Measurements from ENCODE around the gene FAM83G. TPM values are rescaled to one million over a fixed set of nuclear protein-coding genes. Genes with fewer than 3 reads are reported as not detected.
A peak's percentile ranks its signal among the peaks of the same experiment; 100 is the strongest.

Gene FAM83G
- total and polyA plus RNA-seq, 8 donors = 8.2 to 41.1 (median 14.2) TPM

DNA sequence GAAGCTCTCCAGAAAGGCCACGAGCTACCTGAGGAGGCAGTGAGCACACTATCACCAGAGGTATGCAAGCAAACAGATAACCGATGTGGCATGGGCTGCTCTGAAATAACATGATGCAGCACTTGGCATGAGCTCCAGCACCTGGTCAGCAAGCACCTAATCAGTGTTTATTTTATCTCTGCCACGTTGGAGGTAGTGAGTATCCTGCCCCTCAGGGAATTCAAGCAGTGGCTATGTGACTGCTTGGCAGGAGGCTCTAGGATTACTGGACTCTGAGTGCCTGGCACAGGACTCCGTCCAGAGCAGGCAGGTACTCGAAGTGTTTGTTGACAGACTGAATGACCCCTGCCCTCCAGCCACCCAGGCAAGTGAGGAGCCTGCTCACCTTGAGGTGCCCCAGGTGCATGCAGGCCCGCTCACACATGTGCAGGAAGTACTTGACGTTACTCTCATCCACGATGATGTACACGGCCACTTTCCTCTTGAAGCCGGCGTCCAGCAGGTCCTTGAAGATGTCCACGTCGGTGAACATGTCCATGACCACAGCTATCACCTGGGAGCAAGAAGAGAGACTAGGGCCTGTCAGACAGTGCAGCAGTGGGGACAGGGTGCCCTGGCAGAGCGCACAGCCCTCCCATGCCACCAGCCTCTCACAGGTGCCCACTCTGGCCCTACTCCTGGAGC is 16.6 kb downstream of the FAM83G start:
- no peak overlapping the region for H3K4me3 ChIP-seq
- peaks cover 0 to 29% (median 19%) of the 10 kb centered on the region in 4 donors for H3K36me3 ChIP-seq
- DNase-seq = peak in 1 of 2 donors; percentile 86
- intact Hi-C loops (cut with DNase I; ENCODE audit: low total_unique reads) = no loop called here
- H3K27me3 ChIP-seq = no peaks in the 10 kb centered on the region
- H3K9me3 ChIP-seq = no peaks in the 10 kb centered on the region
- WGBS, 5 donors = 33 to 68% (median 53%) methylated on average over 11 to 14 of the region's 14 CpGs
- TF ChIP-seq POLR2A (IDR thresholded peaks at IDR 0.05) (no peak), POLR2AphosphoS5 (IDR thresholded peaks at IDR 0.05) (peak in 2 of 3 donors; percentile 47 to 52), EP300 (IDR thresholded peaks at IDR 0.05) (no peak)
- H3K4me1 ChIP-seq = peaks cover 25 to 74% (median 43%) of the 10 kb centered on the region in 4 donors
- H3K27ac ChIP-seq = peak overlapping the region; percentile 67 to 80 (median 74)

- H3K4me1 ChIP-seq = peaks cover 30 to 74% (median 44%) of the 10 kb centered on the region in 4 donors
- 84 to 93% (median 89%) methylated on average over 9 of the region's 9 CpGs for WGBS, 5 donors
- no peaks in the 10 kb centered on the region for H3K9me3 ChIP-seq
- intact Hi-C loops (cut with DNase I; ENCODE audit: low total_unique reads) = no loop called here
- H3K4me3 ChIP-seq = no peak overlapping the region
- H3K36me3 ChIP-seq = peaks cover 0 to 29% (median 19%) of the 10 kb centered on the region in 4 donors
- no peak for DNase-seq
- no peaks in the 10 kb centered on the region for H3K27me3 ChIP-seq
- H3K27ac ChIP-seq = peak overlapping the region; percentile 18 to 80 (median 74)
- TF ChIP-seq, protein P1, sequence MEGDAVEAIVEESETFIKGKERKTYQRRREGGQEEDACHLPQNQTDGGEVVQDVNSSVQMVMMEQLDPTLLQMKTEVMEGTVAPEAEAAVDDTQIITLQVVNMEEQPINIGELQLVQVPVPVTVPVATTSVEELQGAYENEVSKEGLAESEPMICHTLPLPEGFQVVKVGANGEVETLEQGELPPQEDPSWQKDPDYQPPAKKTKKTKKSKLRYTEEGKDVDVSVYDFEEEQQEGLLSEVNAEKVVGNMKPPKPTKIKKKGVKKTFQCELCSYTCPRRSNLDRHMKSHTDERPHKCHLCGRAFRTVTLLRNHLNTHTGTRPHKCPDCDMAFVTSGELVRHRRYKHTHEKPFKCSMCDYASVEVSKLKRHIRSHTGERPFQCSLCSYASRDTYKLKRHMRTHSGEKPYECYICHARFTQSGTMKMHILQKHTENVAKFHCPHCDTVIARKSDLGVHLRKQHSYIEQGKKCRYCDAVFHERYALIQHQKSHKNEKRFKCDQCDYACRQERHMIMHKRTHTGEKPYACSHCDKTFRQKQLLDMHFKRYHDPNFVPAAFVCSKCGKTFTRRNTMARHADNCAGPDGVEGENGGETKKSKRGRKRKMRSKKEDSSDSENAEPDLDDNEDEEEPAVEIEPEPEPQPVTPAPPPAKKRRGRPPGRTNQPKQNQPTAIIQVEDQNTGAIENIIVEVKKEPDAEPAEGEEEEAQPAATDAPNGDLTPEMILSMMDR (IDR thresholded peaks at IDR 0.05) = no peak
- TF ChIP-seq POLR2AphosphoS5 (IDR thresholded peaks at IDR 0.05) (no peak), EP300 (IDR thresholded peaks at IDR 0.05) (no peak), POLR2A (IDR thresholded peaks at IDR 0.05) (no peak)
Observed at GRCh38 chr17:18987230-18987610, 17.3 kb downstream of the FAM83G start.

GRCh38 chr17:18986541-18987229 is 17.9 kb downstream of the FAM83G start:
- Histone ChIP-seq H3K36me3 (peaks cover 0 to 29% (median 19%) of the 10 kb centered on the region in 4 donors), H3K9me3 (no peaks in the 10 kb centered on the region), H3K27ac (peak overlapping the region in 4 of 5 donors; percentile 5 to 79 (median 70)), H3K4me1 (peaks cover 35 to 73% (median 48%) of the 10 kb centered on the region in 4 donors), H3K27me3 (no peaks in the 10 kb centered on the region), H3K4me3 (no peak overlapping the region)
- 88 to 94% (median 91%) methylated on average over 12 to 21 of the region's 21 CpGs for WGBS, 5 donors
- intact Hi-C loops (cut with DNase I; ENCODE audit: low total_unique reads) = no loop called here
- TF ChIP-seq POLR2AphosphoS5 (IDR thresholded peaks at IDR 0.05) = no peak
- no peak for TF ChIP-seq POLR2A (IDR thresholded peaks at IDR 0.05)
- TF ChIP-seq, protein P1 (IDR thresholded peaks at IDR 0.05) = no peak
- no peak for TF ChIP-seq EP300 (IDR thresholded peaks at IDR 0.05)
- no peak for DNase-seq

- intact Hi-C loops (cut with DNase I; ENCODE audit: low total_unique reads) = no loop called here
- TF ChIP-seq POLR2A (IDR thresholded peaks at IDR 0.05) (no peak), POLR2AphosphoS5 (IDR thresholded peaks at IDR 0.05) (peak in 2 of 3 donors; percentile 38 to 61)
- DNase-seq = peak in 1 of 2 donors; percentile 80
- no peak overlapping the region for H3K4me3 ChIP-seq
- WGBS, 5 donors = 40 to 57% (median 45%) methylated on average over 4 to 9 of the region's 9 CpGs
- no peaks in the 10 kb centered on the region for H3K27me3 ChIP-seq
- H3K36me3 ChIP-seq = peaks cover 0 to 29% (median 19%) of the 10 kb centered on the region in 4 donors
- no peaks in the 10 kb centered on the region for H3K9me3 ChIP-seq
- H3K27ac ChIP-seq = peak overlapping the region; percentile 13 to 79 (median 66)
- peaks cover 35 to 82% (median 59%) of the 10 kb centered on the region in 4 donors for H3K4me1 ChIP-seq
Observed at GRCh38 chr17:18985475-18985874, 19.1 kb downstream of the FAM83G start.

GRCh38 chr17:18984273-18985114 is 20.1 kb downstream of the FAM83G start:
- no peaks in the 10 kb centered on the region for H3K9me3 ChIP-seq
- intact Hi-C loops (cut with DNase I; ENCODE audit: low total_unique reads) = no loop called here
- WGBS, 5 donors = 83 to 87% (median 85%) methylated on average over 18 to 21 of the region's 21 CpGs
- H3K36me3 ChIP-seq = peaks cover 0 to 31% (median 20%) of the 10 kb centered on the region in 4 donors
- H3K4me1 ChIP-seq = peaks cover 34 to 77% (median 62%) of the 10 kb centered on the region in 4 donors
- no peak for DNase-seq
- H3K27ac ChIP-seq = peak overlapping the region in 2 of 5 donors; percentile 66 to 79
- no peak overlapping the region for H3K4me3 ChIP-seq
- TF ChIP-seq POLR2A (IDR thresholded peaks at IDR 0.05) = no peak
- no peak for TF ChIP-seq POLR2AphosphoS5 (IDR thresholded peaks at IDR 0.05)
- no peak for TF ChIP-seq EP300 (IDR thresholded peaks at IDR 0.05)
- TF ChIP-seq, protein P1 (IDR thresholded peaks at IDR 0.05) = no peak
- H3K27me3 ChIP-seq = no peaks in the 10 kb centered on the region
